ENCODE results near the gene XPR1. TPM values are rescaled to one million over a fixed set of nuclear protein-coding genes. Genes with fewer than 3 reads are reported as not detected.
A peak's percentile ranks its signal among the peaks of the same experiment; 100 is the strongest.
"Not testable (repeated sequence)": the region's sequence is repeated elsewhere in the genome, so short reads cannot be mapped to it uniquely, and the experiment has no call there.

The XPR1 gene
- total RNA-seq, 1 experiment from 2014 or later = 45.6 TPM

- no peaks in the 10 kb centered on the region for H3K27me3 ChIP-seq (ENCODE audit: control insufficient read depth, insufficient read depth, low read length)
- H3K4me3 ChIP-seq (ENCODE audit: insufficient read depth, low read depth, low read length) = no peak overlapping the region
- no peak for DNase-seq
- H3K36me3 ChIP-seq (replicated peaks; ENCODE audit: control insufficient read depth, insufficient read depth, low read length) = no peaks in the 10 kb centered on the region; the same call in 1 of the 2 replicates
Measured at GRCh38 chr1:180644526-180645192, 12.8 kb downstream of the XPR1 start.

- not testable (repeated sequence) for DNase-seq; H3K4me3 ChIP-seq (ENCODE audit: insufficient read depth, low read depth, low read length); H3K36me3 ChIP-seq (replicated peaks; ENCODE audit: control insufficient read depth, insufficient read depth, low read length); H3K27me3 ChIP-seq (ENCODE audit: control insufficient read depth, insufficient read depth, low read length)
Measured at GRCh38 chr1:180645261-180645660, 13.4 kb downstream of the XPR1 start.

GRCh38 chr1:180646093-180646492 is 14.3 kb downstream of the XPR1 start:
- no peaks in the 10 kb centered on the region for H3K27me3 ChIP-seq (ENCODE audit: control insufficient read depth, insufficient read depth, low read length)
- H3K4me3 ChIP-seq (ENCODE audit: insufficient read depth, low read depth, low read length) = no peak overlapping the region
- no peak for DNase-seq
- H3K36me3 ChIP-seq (replicated peaks; ENCODE audit: control insufficient read depth, insufficient read depth, low read length) = no peaks in the 10 kb centered on the region; the same call in 1 of the 2 replicates

DNA sequence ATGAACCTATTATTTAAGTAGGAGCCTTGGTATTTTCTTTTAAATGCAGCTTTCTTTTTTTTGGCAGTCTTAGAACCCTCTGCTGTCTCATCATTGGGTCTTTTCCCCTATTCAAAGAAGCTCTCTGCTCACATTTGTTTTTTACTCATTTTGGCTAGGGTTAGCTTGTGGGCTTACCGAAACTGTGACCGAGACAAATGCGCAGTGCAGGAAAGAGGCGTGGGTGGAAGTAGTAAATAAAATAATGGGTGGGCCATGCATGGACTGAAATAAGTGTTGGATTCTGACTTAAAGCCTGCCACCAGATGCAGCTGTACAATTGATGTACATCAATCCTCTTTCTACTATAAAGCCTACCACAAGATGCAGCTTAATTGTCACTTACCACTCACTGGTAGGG is 14.7 kb downstream of the XPR1 start:
- Histone ChIP-seq H3K36me3 (replicated peaks; ENCODE audit: control insufficient read depth, insufficient read depth, low read length) (no peaks in the 10 kb centered on the region; the same call in 1 of the 2 replicates), H3K27me3 (ENCODE audit: control insufficient read depth, insufficient read depth, low read length) (no peaks in the 10 kb centered on the region), H3K4me3 (ENCODE audit: insufficient read depth, low read depth, low read length) (no peak overlapping the region)
- no peak for DNase-seq

DNA sequence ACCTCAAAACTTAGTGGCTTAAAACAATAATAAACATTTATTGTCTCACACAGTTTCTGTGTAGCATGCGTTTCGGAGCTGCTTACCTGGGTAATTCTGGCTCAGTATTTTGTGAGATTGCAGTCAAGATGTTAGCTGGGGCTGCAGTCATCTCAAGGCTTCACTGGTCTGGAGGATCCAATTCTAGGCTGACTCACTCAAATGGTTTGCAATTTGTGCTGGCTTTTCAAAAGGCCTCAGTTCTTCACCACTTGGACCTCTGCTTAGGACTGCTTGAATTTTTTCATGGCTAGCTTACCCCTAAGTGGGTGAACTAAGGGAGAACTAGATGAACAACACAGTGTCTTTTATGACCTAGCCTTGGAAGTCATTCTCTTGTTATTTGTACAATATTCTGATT is 21.0 kb downstream of the XPR1 start:
- H3K27me3 ChIP-seq (ENCODE audit: control insufficient read depth, insufficient read depth, low read length) = no peaks in the 10 kb centered on the region
- DNase-seq = no peak
- H3K36me3 ChIP-seq (replicated peaks; ENCODE audit: control insufficient read depth, insufficient read depth, low read length) = no peaks in the 10 kb centered on the region
- no peak overlapping the region for H3K4me3 ChIP-seq (ENCODE audit: insufficient read depth, low read depth, low read length)

- H3K36me3 ChIP-seq (replicated peaks; ENCODE audit: control insufficient read depth, insufficient read depth, low read length) = no peaks in the 10 kb centered on the region
- DNase-seq = no peak
Measured at GRCh38 chr1:180662709-180663108, 30.9 kb downstream of the XPR1 start.

GRCh38 chr1:180670681-180671080 is 38.9 kb downstream of the XPR1 start:
- DNase-seq = no peak
- no peak overlapping the region for H3K4me3 ChIP-seq (ENCODE audit: insufficient read depth, low read depth, low read length)
- H3K36me3 ChIP-seq (replicated peaks; ENCODE audit: control insufficient read depth, insufficient read depth, low read length) = no peaks in the 10 kb centered on the region
- no peaks in the 10 kb centered on the region for H3K27me3 ChIP-seq (ENCODE audit: control insufficient read depth, insufficient read depth, low read length)

More at GRCh38 chr1:180662709-180663108, 30.9 kb downstream of the XPR1 start:
- Histone ChIP-seq H3K27me3 (ENCODE audit: control insufficient read depth, insufficient read depth, low read length) (no peaks in the 10 kb centered on the region), H3K4me3 (ENCODE audit: insufficient read depth, low read depth, low read length) (no peak overlapping the region)

DNA sequence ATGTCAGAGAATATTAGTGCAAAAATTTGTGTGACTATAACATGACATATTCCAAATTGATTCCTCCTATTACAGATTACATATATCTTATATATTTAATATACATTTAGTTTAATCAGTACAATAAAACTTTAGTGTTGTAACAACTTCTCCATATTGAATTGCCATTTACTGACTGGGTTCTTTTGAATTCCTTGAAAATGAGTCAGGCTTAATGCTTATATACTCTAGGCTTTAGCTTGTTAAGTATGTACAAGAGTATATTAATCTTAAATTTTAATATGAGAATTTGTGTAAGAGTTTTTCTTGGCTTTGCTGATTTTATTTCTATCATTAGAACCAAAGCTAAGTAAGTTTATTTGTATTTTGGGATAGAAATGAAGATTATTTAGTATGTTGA is 40.3 kb downstream of the XPR1 start:
- Histone ChIP-seq H3K27me3 (ENCODE audit: control insufficient read depth, insufficient read depth, low read length) (no peaks in the 10 kb centered on the region), H3K36me3 (replicated peaks; ENCODE audit: control insufficient read depth, insufficient read depth, low read length) (no peaks in the 10 kb centered on the region), H3K4me3 (ENCODE audit: insufficient read depth, low read depth, low read length) (no peak overlapping the region)
- no peak for DNase-seq

DNA sequence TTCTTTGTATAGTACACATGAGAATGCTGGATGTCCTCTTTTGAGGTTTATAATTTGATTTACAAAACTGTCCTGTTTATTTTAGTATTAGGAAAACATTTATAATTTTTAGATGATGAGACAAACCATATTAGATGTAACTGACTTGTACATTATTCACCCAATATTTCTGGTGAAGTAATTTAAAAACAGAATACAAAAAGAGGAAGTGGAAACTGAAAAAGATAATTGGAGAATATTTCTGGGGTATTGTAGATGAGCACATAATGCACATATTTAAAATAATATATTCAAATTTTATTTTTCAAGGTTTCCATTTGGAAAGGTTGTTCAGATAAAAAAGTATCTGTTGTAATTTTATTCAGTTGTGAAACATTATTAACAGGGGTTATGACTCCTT is 40.7 kb downstream of the XPR1 start:
- no peak for DNase-seq
- Histone ChIP-seq H3K36me3 (replicated peaks; ENCODE audit: control insufficient read depth, insufficient read depth, low read length) (no peaks in the 10 kb centered on the region), H3K4me3 (ENCODE audit: insufficient read depth, low read depth, low read length) (no peak overlapping the region), H3K27me3 (ENCODE audit: control insufficient read depth, insufficient read depth, low read length) (no peaks in the 10 kb centered on the region)

- Histone ChIP-seq H3K36me3 (replicated peaks; ENCODE audit: control insufficient read depth, insufficient read depth, low read length) (no peaks in the 10 kb centered on the region), H3K4me3 (ENCODE audit: insufficient read depth, low read depth, low read length) (no peak overlapping the region), H3K27me3 (ENCODE audit: control insufficient read depth, insufficient read depth, low read length) (no peaks in the 10 kb centered on the region)
- DNase-seq = no peak
Measured at GRCh38 chr1:180674603-180675530, 43.0 kb downstream of the XPR1 start.

GRCh38 chr1:180675586-180675985 is 43.8 kb downstream of the XPR1 start:
- no peaks in the 10 kb centered on the region for H3K27me3 ChIP-seq (ENCODE audit: control insufficient read depth, insufficient read depth, low read length)
- no peaks in the 10 kb centered on the region for H3K36me3 ChIP-seq (replicated peaks; ENCODE audit: control insufficient read depth, insufficient read depth, low read length)
- peak; percentile 8 for DNase-seq
- no peak overlapping the region for H3K4me3 ChIP-seq (ENCODE audit: insufficient read depth, low read depth, low read length)

- no peak for DNase-seq
- no peak overlapping the region for H3K4me3 ChIP-seq (ENCODE audit: insufficient read depth, low read depth, low read length)
Measured at GRCh38 chr1:180680558-180681144, 48.8 kb downstream of the XPR1 start.

GRCh38 chr1:180683117-180683516 is 51.3 kb downstream of the XPR1 start:
- not testable (repeated sequence) for H3K4me3 ChIP-seq (ENCODE audit: insufficient read depth, low read depth, low read length); DNase-seq; H3K36me3 ChIP-seq (replicated peaks; ENCODE audit: control insufficient read depth, insufficient read depth, low read length); H3K27me3 ChIP-seq (ENCODE audit: control insufficient read depth, insufficient read depth, low read length)

More at GRCh38 chr1:180680558-180681144, 48.8 kb downstream of the XPR1 start:
- Histone ChIP-seq H3K27me3 (ENCODE audit: control insufficient read depth, insufficient read depth, low read length) (no peaks in the 10 kb centered on the region), H3K36me3 (replicated peaks; ENCODE audit: control insufficient read depth, insufficient read depth, low read length) (no peaks in the 10 kb centered on the region)

DNA sequence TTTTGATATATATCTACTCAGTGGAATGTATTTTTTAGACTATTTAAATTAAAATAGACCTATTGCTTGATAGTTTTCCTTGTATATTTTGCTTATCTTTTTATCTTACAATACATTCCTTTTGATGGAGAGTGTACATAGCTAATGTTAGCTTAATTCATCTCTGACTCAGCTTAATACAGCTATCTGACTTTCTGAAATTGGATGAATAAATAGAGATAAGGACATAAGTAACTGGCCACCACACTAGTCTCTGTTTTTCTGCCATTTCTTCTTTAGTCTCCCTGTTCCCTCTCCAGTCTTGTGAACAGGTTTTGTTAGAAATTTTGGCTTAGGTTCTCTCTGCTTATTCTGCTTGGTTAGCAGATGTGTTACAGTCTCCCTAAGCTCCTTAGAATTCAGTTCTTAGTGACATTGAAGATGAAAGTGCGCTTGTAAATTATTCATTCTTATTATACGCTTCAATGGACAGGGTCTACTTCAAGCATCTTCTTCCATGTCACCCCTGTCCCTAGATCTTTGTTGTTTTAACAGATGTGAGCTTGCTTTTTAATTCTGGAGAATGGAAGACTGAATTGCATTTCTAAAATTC is 59.6 kb downstream of the XPR1 start:
- no peak for DNase-seq
- Histone ChIP-seq H3K4me3 (ENCODE audit: insufficient read depth, low read depth, low read length) (no peak overlapping the region), H3K36me3 (replicated peaks; ENCODE audit: control insufficient read depth, insufficient read depth, low read length) (no peaks in the 10 kb centered on the region), H3K27me3 (ENCODE audit: control insufficient read depth, insufficient read depth, low read length) (no peaks in the 10 kb centered on the region)
